ENCODE results near the gene AMER1.
A peak's percentile ranks its signal among the peaks of the same experiment; 100 is the strongest.

AMER1 gene

GRCh38 chrX:64192673-64193072, 12.8 kb downstream of the AMER1 start:
- H3K27me3 Mint-ChIP-seq: no peaks in the 10 kb centered on the region
- ATAC-seq (replicated peaks) (no peak), DNase-seq (no peak)
- H3K9me3 Mint-ChIP-seq: no peaks in the 10 kb centered on the region
- no peak overlapping the region for H3K4me3 Mint-ChIP-seq
- no peak overlapping the region for H3K27ac Mint-ChIP-seq
- peaks cover 19 to 22% of the 10 kb centered on the region in 2 donors for H3K36me3 Mint-ChIP-seq
- H3K4me1 Mint-ChIP-seq: peaks cover 0 to 5% of the 10 kb centered on the region in 2 donors

- Mint-ChIP-seq H3K27ac (no peak overlapping the region), H3K36me3 (peaks cover 19 to 22% of the 10 kb centered on the region in 2 donors), H3K9me3 (no peaks in the 10 kb centered on the region), H3K4me3 (no peak overlapping the region), H3K27me3 (no peaks in the 10 kb centered on the region), H3K4me1 (peaks cover 0 to 5% of the 10 kb centered on the region in 2 donors)
- DNase-seq (no peak), ATAC-seq (replicated peaks) (no peak)
Observed at GRCh38 chrX:64192040-64192439, 13.5 kb downstream of the AMER1 start.

- Mint-ChIP-seq H3K4me3 (no peak overlapping the region), H3K27me3 (no peaks in the 10 kb centered on the region), H3K9me3 (no peaks in the 10 kb centered on the region), H3K4me1 (peaks cover 0 to 5% of the 10 kb centered on the region in 2 donors), H3K27ac (no peak overlapping the region), H3K36me3 (peaks cover 19 to 22% of the 10 kb centered on the region in 2 donors)
- ATAC-seq (replicated peaks) (no peak), DNase-seq (no peak)
Observed at GRCh38 chrX:64191281-64192010, 14.1 kb downstream of the AMER1 start.

- ATAC-seq (replicated peaks) (no peak), DNase-seq (no peak)
- H3K4me1 Mint-ChIP-seq: peaks cover 0 to 4% of the 10 kb centered on the region in 2 donors
- H3K9me3 Mint-ChIP-seq: no peaks in the 10 kb centered on the region
- H3K36me3 Mint-ChIP-seq: peaks cover 16 to 22% of the 10 kb centered on the region in 2 donors
- H3K27ac Mint-ChIP-seq: no peak overlapping the region
- no peaks in the 10 kb centered on the region for H3K27me3 Mint-ChIP-seq
- H3K4me3 Mint-ChIP-seq: no peak overlapping the region
Observed at GRCh38 chrX:64190136-64190740, 15.3 kb downstream of the AMER1 start.

GRCh38 chrX:64188901-64189300, 16.6 kb downstream of the AMER1 start:
- ATAC-seq (replicated peaks) (no peak), DNase-seq (no peak)
- H3K27me3 Mint-ChIP-seq: no peaks in the 10 kb centered on the region
- H3K27ac Mint-ChIP-seq: no peak overlapping the region
- no peaks in the 10 kb centered on the region for H3K9me3 Mint-ChIP-seq
- no peak overlapping the region for H3K4me3 Mint-ChIP-seq
- H3K36me3 Mint-ChIP-seq: peaks cover 16 to 22% of the 10 kb centered on the region in 2 donors
- H3K4me1 Mint-ChIP-seq: no peaks in the 10 kb centered on the region

GRCh38 chrX:64187762-64188150, 17.8 kb downstream of the AMER1 start:
- ATAC-seq (replicated peaks) (no peak), DNase-seq (no peak)
- H3K4me3 Mint-ChIP-seq: no peak overlapping the region
- no peak overlapping the region for H3K27ac Mint-ChIP-seq
- no peaks in the 10 kb centered on the region for H3K4me1 Mint-ChIP-seq
- H3K27me3 Mint-ChIP-seq: no peaks in the 10 kb centered on the region
- peaks cover 16 to 22% of the 10 kb centered on the region in 2 donors for H3K36me3 Mint-ChIP-seq
- no peaks in the 10 kb centered on the region for H3K9me3 Mint-ChIP-seq

GRCh38 chrX:64186974-64187761, 18.3 kb downstream of the AMER1 start:
- no peak overlapping the region for H3K4me3 Mint-ChIP-seq
- H3K27me3 Mint-ChIP-seq: no peaks in the 10 kb centered on the region
- peak overlapping the region; percentile 11 for H3K27ac Mint-ChIP-seq
- no peaks in the 10 kb centered on the region for H3K4me1 Mint-ChIP-seq
- ATAC-seq (replicated peaks): no peak
- no peaks in the 10 kb centered on the region for H3K9me3 Mint-ChIP-seq
- peaks cover 15 to 22% of the 10 kb centered on the region in 2 donors for H3K36me3 Mint-ChIP-seq
- DNase-seq: no peak

GRCh38 chrX:64184396-64184795, 21.1 kb downstream of the AMER1 start:
- DNase-seq: no peak

GRCh38 chrX:64182208-64182607, 23.3 kb downstream of the AMER1 start:
- no peak overlapping the region for H3K4me3 Mint-ChIP-seq
- no peaks in the 10 kb centered on the region for H3K36me3 Mint-ChIP-seq
- H3K9me3 Mint-ChIP-seq: no peaks in the 10 kb centered on the region
- DNase-seq (no peak), ATAC-seq (replicated peaks) (no peak)
- no peak overlapping the region for H3K27ac Mint-ChIP-seq
- H3K27me3 Mint-ChIP-seq: no peaks in the 10 kb centered on the region
- H3K4me1 Mint-ChIP-seq: no peaks in the 10 kb centered on the region

More at GRCh38 chrX:64184396-64184795, 21.1 kb downstream of the AMER1 start:
- Mint-ChIP-seq H3K27me3 (no peaks in the 10 kb centered on the region), H3K36me3 (no peaks in the 10 kb centered on the region), H3K27ac (no peak overlapping the region), H3K4me1 (no peaks in the 10 kb centered on the region), H3K4me3 (no peak overlapping the region), H3K9me3 (no peaks in the 10 kb centered on the region)
- ATAC-seq (replicated peaks): no peak

- Mint-ChIP-seq H3K27ac (no peak overlapping the region), H3K9me3 (no peaks in the 10 kb centered on the region), H3K4me1 (no peaks in the 10 kb centered on the region), H3K4me3 (no peak overlapping the region), H3K27me3 (no peaks in the 10 kb centered on the region), H3K36me3 (no peaks in the 10 kb centered on the region)
- ATAC-seq (replicated peaks): no peak
- DNase-seq: no peak
Observed at GRCh38 chrX:64176876-64177275, 28.6 kb downstream of the AMER1 start.

- no peaks in the 10 kb centered on the region for H3K4me1 Mint-ChIP-seq
- ATAC-seq (replicated peaks) (no peak), DNase-seq (no peak)
- peaks cover 0 to 4% of the 10 kb centered on the region in 2 donors for H3K36me3 Mint-ChIP-seq
- H3K4me3 Mint-ChIP-seq: no peak overlapping the region
- H3K27me3 Mint-ChIP-seq: no peaks in the 10 kb centered on the region
- peaks cover 0 to 1% of the 10 kb centered on the region in 2 donors for H3K9me3 Mint-ChIP-seq
- no peak overlapping the region for H3K27ac Mint-ChIP-seq
Observed at GRCh38 chrX:64169988-64170387, 35.5 kb downstream of the AMER1 start.

- Mint-ChIP-seq H3K4me1 (no peaks in the 10 kb centered on the region), H3K36me3 (peaks cover 6 to 7% of the 10 kb centered on the region in 2 donors), H3K27ac (no peak overlapping the region), H3K4me3 (no peak overlapping the region), H3K27me3 (no peaks in the 10 kb centered on the region), H3K9me3 (peaks cover 4 to 6% of the 10 kb centered on the region in 2 donors)
- no peak for DNase-seq
- no peak for ATAC-seq (replicated peaks)
Observed at GRCh38 chrX:64152857-64153256, 52.7 kb downstream of the AMER1 start.

GRCh38 chrX:64151911-64152310, 53.6 kb downstream of the AMER1 start:
- H3K4me3 Mint-ChIP-seq: no peak overlapping the region
- no peaks in the 10 kb centered on the region for H3K27me3 Mint-ChIP-seq
- DNase-seq (no peak), ATAC-seq (replicated peaks) (no peak)
- peaks cover 6 to 10% of the 10 kb centered on the region in 2 donors for H3K9me3 Mint-ChIP-seq
- no peak overlapping the region for H3K27ac Mint-ChIP-seq
- H3K4me1 Mint-ChIP-seq: no peaks in the 10 kb centered on the region
- peaks cover 6 to 7% of the 10 kb centered on the region in 2 donors for H3K36me3 Mint-ChIP-seq

- Mint-ChIP-seq H3K27me3 (no peaks in the 10 kb centered on the region), H3K9me3 (peaks cover 6 to 10% of the 10 kb centered on the region in 2 donors), H3K27ac (no peak overlapping the region), H3K4me3 (no peak overlapping the region), H3K4me1 (no peaks in the 10 kb centered on the region), H3K36me3 (peaks cover 6 to 7% of the 10 kb centered on the region in 2 donors)
- DNase-seq (no peak), ATAC-seq (replicated peaks) (no peak)
Observed at GRCh38 chrX:64150775-64151174, 54.7 kb downstream of the AMER1 start.

Measured in stimulated activated naive B cell treated with anti-CD40 and anti-IgM and Interleukin-4, amounts not matched to agents 10 μg/mL and 1 μg/mL and 100 μg/mL, for 72 hours (primary cell).